Eye (tissue), 1 donor: ENCODE data around the gene PPP1R36.
"Not testable (repeated sequence)": the region's sequence is repeated elsewhere in the genome, so short reads cannot be mapped to it uniquely, and the experiment has no call there.

ENCODE experiments used
- DNase-seq: peaks from one replicate; pipeline ENCODE4 v3.0.0-alpha.2; 2015

The PPP1R36 gene

DNA sequence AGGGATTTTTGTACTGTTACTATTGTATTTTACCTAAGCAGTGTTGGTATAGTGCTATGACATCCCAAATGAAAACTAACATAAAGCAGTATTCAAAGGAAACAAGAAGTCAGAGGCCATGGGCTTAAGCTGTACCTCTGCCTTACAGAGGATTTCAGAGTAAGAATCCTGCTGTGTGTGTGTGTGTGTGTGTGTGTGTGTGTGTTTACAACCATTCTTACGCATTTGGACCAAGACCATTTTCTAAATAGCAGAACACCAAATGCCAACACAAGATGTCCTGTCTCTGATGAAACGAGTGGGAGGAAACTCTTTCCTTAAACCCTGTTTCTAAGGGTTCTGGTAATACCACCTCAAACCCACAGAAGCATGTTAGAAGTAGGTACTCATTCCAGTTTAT is 64.4 kb downstream of the PPP1R36 start:
- DNase-seq: no peak

DNA sequence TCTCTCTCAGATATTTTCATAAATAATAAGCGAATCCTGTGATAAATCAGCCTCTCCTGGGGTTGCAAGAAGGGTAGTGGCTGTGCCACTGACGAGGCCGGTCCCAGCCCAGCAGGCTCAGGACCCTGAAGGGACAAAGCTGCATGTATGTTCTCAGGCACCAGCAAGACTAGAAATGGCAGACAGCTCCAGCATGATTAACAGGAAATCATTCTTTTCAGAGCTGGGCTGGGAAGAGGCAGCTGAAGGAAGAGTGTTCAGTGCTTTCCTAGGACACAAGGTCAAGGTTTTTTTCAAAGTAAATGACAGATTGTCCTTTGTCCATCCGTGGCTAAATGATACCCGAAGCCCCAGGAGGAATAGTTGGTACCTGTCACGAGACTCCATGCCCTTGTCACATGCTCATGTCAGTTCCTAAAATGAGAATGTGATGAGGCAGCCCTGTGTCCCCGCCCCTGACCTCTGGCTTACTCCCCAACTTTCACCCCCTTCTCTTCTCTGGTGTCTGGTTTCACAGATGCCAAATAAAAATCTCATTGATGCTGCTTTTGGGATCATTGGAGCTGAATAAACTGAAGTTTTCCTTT is 65.1 kb downstream of the PPP1R36 start:
- no peak for DNase-seq

- not testable (repeated sequence) for DNase-seq
These were observed 68.2 kb downstream of the PPP1R36 start for GRCh38 chr14:64617872-64618408.

DNA sequence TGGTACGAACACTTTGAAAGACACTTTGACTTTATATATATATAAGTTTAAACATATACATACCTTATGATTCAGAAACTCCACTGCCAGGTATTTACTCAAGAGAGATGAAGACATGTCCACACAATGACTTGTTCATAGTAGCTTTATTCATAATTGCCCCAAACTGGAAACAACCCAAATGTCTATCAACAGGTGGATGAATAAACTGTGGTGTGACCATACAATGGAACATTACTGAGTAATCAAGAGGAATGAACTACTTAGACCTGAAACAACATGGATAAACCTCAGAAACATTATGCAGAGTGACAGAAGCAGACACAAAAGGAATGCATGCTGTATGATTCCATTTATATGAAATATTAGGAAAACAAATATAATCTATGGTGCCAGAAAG is 71.1 kb downstream of the PPP1R36 start:
- no peak for DNase-seq

DNA sequence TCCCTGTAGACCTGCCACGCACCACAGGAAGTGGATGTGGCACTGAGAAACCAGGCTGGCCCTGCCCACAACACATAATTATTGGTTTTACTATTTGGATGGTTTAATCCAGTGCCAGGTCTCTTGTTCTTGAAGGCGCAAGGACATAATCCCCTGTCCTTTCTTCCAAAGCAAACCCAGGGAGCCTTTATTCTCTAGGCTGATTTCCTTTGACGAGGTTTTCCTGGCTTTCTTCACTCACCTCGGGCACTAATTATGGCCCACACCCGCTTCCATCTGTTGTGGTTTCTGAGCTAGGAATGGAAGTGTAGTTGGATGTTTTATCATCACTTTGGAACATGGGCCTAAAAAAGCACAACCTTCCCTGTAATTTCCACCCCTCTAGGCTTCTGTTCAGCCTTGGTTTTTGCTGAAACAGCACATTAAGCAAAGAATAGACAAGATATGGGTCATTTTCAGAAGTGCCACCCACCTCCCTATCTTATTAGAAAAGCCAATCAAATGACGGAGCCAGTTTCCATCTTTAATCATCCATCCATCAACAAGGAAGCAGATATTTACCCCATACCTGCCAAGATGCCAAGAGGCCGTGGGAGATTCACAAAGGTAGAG is 73.9 kb downstream of the PPP1R36 start:
- no peak for DNase-seq

DNA sequence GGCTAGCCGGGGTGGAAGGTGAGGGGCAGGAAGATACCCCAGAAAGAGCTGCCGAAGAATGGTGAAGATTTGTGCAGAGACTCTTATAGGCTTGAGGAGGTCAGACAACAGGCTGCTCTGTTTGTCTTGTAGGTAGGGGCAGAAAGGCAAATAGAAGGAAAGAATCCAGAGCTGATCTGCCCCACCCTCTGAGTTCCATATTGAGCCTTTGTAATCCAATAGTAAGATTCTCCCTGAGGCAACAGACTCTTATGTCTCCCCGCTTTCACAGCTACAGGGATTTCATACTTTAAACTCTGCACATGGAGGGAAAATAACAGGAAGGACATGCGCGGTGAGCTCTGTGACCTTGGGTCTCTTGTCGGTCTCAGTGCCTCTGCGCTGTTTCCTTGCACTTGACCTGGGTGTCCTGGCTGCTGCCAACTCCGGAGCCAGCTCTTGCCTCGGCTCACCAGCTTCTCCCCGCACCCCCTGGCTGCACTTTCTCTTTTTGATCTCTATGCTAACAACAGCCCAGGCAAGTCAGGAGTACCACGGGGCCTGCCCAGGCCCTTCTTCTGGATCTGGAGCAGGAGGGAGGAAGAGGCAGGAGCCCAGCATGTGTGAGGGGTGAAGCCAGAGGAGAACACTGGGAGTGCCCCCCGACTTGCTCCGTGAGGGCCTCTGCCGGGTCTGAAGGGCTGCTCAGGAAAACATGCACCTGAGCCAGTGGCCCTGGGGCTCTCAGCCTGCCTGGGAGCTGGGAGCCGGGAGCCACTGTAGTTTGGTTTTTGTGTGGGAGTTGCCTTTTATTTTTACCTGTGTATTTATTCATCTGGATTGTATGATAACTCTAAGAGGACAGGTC is 75.8 kb downstream of the PPP1R36 start:
- no peak for DNase-seq

DNA sequence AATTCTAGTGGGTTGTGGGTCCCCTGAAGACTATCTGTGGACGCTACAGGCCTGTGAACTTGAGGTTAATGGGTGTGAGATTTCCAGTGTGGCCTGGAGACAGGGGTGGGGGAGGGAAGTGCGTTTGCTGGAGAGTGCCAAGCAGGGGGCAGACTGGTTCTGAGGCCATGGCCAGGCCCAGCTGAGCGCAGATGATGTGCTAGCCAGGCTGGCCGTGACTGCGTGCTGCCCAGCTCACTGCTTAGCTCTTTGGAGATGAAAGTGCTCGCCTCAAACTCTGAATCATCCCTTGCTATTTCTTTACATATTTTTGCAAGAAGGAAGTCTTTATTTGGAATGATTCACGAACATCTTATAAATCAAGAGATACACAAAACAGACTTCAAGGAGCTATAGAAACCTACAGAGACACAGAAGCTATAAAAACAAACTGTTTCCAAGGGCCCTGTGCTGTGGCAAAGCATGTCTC is 79.2 kb downstream of the PPP1R36 start:
- no peak for DNase-seq

- no peak for DNase-seq
These were observed 81.0 kb downstream of the PPP1R36 start for GRCh38 chr14:64630778-64631177.

DNA sequence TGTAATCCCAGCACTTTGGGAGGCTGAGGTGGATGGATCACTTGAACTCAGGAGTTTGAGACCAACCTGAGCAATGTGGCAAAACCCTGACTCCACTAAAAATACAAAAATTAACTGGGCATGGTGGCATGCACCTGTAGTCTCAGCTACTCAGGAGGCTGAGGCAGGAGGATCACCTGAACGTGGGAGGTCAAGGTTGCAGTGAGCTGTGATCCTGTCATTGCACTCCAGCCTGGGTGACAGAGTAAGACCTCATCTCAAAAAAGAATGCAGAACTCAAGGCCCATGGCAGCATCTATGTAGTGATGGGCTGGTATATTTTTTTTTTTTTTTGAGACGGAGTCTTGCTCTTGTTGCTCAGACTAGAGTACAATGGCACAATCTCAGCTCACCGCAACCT is 81.5 kb downstream of the PPP1R36 start:
- not testable (repeated sequence) for DNase-seq

GRCh38 chr14:64632056-64632455 is 82.3 kb downstream of the PPP1R36 start:
- no peak for DNase-seq

- no peak for DNase-seq
These were observed 84.8 kb downstream of the PPP1R36 start for GRCh38 chr14:64634558-64634957.

DNA sequence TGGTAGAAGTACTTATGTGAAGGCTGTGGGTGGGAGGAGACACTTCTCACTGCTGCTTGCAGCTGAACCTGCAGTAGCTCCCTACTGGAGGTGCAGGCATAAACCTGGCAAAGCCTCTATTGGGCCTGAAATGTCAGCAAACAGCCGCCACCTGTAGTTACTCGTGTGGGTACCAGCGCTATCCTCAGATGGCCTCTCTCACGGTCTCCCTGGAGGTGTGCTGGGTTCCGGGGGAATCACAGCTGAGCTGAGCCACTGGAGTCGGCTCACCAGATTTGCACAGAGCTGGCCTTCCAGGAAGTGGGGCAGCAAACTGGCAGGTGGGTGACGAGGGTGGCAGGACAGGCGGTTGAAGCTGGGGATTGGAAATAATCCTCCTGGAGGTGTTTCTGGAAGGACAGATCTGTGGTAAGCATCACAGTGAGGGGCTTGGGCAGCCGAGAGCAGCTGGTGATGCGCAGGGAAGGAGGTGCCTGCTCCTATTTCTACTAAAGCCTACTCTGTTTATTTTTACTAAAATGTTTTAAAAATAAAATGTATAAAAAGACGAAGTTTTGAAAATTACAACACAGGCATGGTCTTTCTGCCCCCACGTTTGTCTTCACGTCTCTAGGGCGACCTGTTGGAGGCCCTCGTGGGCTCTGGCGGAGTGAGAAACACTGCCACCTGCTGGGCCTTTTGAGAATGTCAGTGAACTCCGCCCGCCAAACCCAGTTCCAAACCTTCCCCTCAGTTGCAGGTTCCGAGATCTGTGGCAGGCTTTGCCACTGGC is 86.6 kb downstream of the PPP1R36 start:
- peak; percentile 87 for DNase-seq

GRCh38 chr14:64636980-64637429 is 87.2 kb downstream of the PPP1R36 start:
- no peak for DNase-seq

GRCh38 chr14:64637735-64638473 is 88.1 kb downstream of the PPP1R36 start:
- DNase-seq: no peak

DNA sequence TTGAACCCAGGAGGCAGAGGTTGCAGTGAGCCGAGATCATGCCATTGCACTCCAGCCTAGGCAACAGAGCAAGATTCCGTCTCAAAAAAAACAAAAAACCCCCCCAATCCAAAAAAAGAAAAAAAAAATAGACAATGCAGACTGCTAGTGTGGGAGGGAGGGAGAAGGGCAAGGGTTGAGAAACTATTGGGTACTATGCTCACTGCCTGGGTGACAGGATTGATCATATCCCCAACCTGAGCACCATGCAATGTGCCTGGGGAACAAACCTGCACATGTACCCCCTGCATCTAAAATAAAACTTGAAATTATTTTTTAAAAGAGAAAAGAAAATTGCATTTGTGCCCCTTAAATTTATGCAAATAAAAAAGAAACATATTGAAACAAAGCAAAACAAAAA is 88.9 kb downstream of the PPP1R36 start:
- DNase-seq: no peak
